Naive B cell (primary cell): Measurements from ENCODE around the gene CHMP1A. TPM values are rescaled to one million over a fixed set of nuclear protein-coding genes. Genes with fewer than 3 reads are reported as not detected.
A peak's percentile ranks its signal among the peaks of the same experiment; 100 is the strongest.
"Not testable (repeated sequence)": the region's sequence is repeated elsewhere in the genome, so short reads cannot be mapped to it uniquely, and the experiment has no call there.

Experiments used
- ATAC-seq, 2 donors: fragments of 150-1000 bp; cut with Tn5 transposase; 2 replicates each; pipeline ENCODE4 v1.10.0; 2021; ENCODE audit warnings: low read depth in 2 of 2, mild to moderate bottlenecking in 2 of 2, moderate library complexity in 2 of 2
- DNase-seq: peaks from one replicate; pipeline ENCODE4 v3.0.0; 2022
- H3K27ac Mint-ChIP-seq, 6 donors: one replicate each; pipeline ENCODE4 v1.8.0; 2020 to 2022; ENCODE audit warnings: mild to moderate bottlenecking in 6 of 6, mixed read lengths in 6 of 6, moderate library complexity in 5 of 6, inconsistent platforms in 2 of 6
- H3K27me3 Mint-ChIP-seq, 3 donors: one replicate each; pipeline ENCODE4 v1.8.0; 2021 to 2022; ENCODE audit warnings: mixed read lengths in 3 of 3, mild to moderate bottlenecking in 1 of 3
- H3K36me3 Mint-ChIP-seq, 2 donors: one replicate each; pipeline ENCODE4 v1.8.0; 2020 to 2022; ENCODE audit warnings: mixed read lengths in 2 of 2, inconsistent platforms in 1 of 2, mild to moderate bottlenecking in 1 of 2
- H3K4me1 Mint-ChIP-seq, 3 donors: one replicate each; pipeline ENCODE4 v1.8.0; 2020 to 2022; ENCODE audit warnings: mixed read lengths in 3 of 3, inconsistent platforms in 1 of 3, mild to moderate bottlenecking in 1 of 3, moderate library complexity in 1 of 3
- H3K4me3 Mint-ChIP-seq, 8 donors: one replicate each; pipeline ENCODE4 v1.8.0; 2020 to 2022; ENCODE audit warnings: mild to moderate bottlenecking in 8 of 8, mixed read lengths in 8 of 8, moderate library complexity in 8 of 8, inconsistent platforms in 2 of 8
- H3K9me3 Mint-ChIP-seq, 7 donors: one replicate each; pipeline ENCODE4 v1.8.0; 2020 to 2022; ENCODE audit warnings: mixed read lengths in 7 of 7, mild to moderate bottlenecking in 5 of 7, inconsistent platforms in 2 of 7, moderate library complexity in 1 of 7
- polyA plus RNA-seq, 6 donors: library from polyadenylated mRNA; unstranded; fragments of 300-500 nt; fragmentation: Illumina TruSeq; gene quantifications; one replicate each; pipeline ENCODE4 v1.2.3, GENCODE V29; 2021; ENCODE audit warnings: low read depth in 6 of 6

CHMP1A gene
- polyA plus RNA-seq, 6 donors from 2014 or later, result 63.0 to 91.4 (median 73.5) TPM

DNA sequence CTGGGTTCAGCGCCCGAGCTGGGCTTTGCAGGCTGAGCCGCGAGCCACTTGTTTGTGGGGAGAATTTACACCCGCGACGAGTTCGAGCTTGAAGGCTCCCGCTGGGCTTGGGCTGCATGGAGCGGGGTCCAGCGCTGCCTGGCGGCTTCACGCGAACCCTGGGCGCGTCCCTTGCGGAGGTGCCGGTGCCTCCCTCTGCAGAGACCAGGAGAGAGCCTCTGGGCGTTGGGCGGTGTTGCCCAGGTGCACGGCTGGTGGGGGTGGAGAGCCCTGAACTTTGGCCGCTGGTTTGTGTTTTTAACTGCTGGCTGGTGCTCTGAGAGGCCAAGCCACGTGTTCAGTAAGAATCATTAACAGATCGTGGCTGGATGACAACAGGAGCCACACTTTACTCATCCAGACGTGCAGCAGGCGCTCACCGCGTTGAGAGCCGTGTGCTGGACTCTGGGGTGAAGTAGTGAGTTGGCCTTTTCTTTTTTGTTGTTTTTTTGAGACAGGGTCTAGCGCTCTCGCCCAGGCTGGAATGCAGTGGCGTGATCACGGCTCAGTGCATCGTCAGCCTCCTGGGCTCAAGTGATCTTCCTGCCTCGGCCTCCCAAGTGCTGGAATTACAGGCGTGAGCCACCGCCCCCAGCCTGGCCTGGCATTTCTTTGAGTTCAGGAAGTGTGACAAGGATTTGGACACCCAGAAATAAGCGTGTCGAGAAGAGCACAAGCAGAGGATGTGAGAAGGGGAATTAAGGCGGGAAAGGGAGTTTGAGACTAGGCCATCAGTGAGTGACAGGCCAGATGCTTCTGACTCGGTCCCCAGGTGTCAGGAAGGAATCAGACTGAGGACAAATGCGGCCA, 29.8 kb upstream of the CHMP1A start:
- H3K36me3 Mint-ChIP-seq, result peaks cover 0 to 6% of the 10 kb centered on the region in 2 donors
- DNase-seq (no peak), ATAC-seq (peak; percentile 27 to 35)
- H3K4me3 Mint-ChIP-seq, result peak overlapping the region; percentile 84 to 97 (median 92)
- H3K9me3 Mint-ChIP-seq, result no peaks in the 10 kb centered on the region
- peaks cover 8 to 20% (median 19%) of the 10 kb centered on the region in 3 donors for H3K4me1 Mint-ChIP-seq
- no peaks in the 10 kb centered on the region for H3K27me3 Mint-ChIP-seq
- peak overlapping the region in 5 of 6 donors; percentile 32 to 92 (median 79) for H3K27ac Mint-ChIP-seq

DNA sequence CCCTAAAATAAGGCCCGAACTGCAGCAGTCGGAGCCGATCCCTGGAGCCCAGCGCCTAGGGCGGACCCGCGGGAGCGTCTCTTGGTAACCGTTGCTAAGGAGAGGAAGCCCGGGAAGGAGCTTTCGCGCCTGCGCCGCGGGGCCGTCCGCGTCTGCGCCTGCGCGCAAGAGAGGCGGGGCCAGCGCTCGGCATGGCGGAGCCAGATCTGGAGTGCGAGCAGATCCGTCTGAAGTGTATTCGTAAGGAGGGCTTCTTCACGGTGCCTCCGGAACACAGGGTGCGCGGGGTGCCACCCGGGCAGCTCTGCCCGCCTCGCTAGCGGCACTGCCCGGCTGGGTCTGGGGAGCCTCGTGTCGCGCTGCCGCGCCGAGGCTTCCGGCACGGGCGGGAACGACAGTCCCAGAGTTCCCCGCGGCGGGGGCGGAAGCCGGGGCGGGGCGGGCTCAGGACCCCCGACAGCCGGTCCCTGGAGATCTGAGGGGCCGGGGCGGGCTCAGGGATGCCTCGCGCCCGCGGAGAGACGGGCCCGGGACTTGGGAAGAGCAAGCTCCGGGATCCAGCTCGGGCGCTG, 29.1 kb upstream of the CHMP1A start, which contains the start of gene CDK10:
CDK10 (plus strand) TSS at position 170 of the 572 bp plus-strand sequence; CDS start at position 192, 22 bp downstream.
- Mint-ChIP-seq H3K9me3 (no peaks in the 10 kb centered on the region), H3K4me1 (peaks cover 8 to 20% (median 19%) of the 10 kb centered on the region in 3 donors), H3K27me3 (no peaks in the 10 kb centered on the region), H3K27ac (peak within 1 kb of the TSS; percentile 81 to 94 (median 92)), H3K4me3 (peak within 1 kb of the TSS; percentile 90 to 97 (median 92)), H3K36me3 (peaks cover 0 to 6% of the 10 kb centered on the region in 2 donors)
- DNase-seq, result peak; percentile 90
- peak; percentile 90 to 91 for ATAC-seq

DNA sequence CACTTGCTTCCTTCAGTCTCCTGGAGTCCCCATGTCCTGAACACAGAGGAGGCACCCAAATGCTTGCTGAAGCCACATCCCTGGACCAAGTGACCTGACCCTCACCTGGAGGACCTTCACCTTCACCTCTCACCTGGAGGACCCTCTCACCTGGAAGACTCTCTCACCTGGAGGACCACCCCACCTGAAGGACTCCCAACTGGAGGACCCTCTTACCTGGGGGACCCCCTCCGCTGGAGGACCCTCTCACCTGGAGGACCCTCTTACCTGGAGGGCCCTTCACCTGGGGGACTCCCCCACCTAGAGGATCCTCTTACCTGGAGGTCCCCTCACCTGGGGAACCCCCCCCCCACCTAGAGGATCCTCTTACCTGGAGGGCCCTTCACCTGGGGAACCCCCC, 28.4 kb upstream of the CHMP1A start:
- Mint-ChIP-seq H3K36me3 (peaks cover 0 to 6% of the 10 kb centered on the region in 2 donors), H3K4me3 (peak overlapping the region; percentile 30 to 96 (median 72)), H3K27me3 (no peaks in the 10 kb centered on the region), H3K4me1 (peaks cover 8 to 20% (median 19%) of the 10 kb centered on the region in 3 donors), H3K9me3 (no peaks in the 10 kb centered on the region), H3K27ac (peak overlapping the region in 3 of 6 donors; percentile 92 to 94 (median 92))
- DNase-seq (no peak), ATAC-seq (no peak)

DNA sequence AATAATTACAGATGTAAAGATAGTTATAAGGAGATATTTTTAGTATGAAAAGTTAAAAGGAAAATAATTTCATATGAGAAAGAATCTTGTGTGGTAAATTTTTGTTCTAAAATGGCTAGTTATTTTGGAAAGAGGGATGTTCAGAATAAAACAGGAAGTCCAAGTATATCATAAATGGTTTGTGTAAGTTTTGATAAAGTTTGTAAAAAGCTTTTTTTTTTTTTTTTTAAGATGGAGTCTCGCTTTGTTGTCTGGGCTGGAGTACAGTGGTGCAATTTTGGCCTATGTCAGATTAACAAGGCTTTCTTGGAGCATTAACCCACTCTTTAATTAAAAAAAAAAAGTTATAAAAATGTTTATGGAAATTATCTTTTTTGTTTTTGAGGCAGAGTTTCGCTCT, 20.8 kb upstream of the CHMP1A start:
- DNase-seq (no peak), ATAC-seq (no peak)
- H3K4me3 Mint-ChIP-seq, result no peak overlapping the region
- no peaks in the 10 kb centered on the region for H3K4me1 Mint-ChIP-seq
- H3K9me3 Mint-ChIP-seq, result peaks cover 0 to 8% (median 0%) of the 10 kb centered on the region in 7 donors
- H3K27ac Mint-ChIP-seq, result no peak overlapping the region
- no peaks in the 10 kb centered on the region for H3K27me3 Mint-ChIP-seq
- no peaks in the 10 kb centered on the region for H3K36me3 Mint-ChIP-seq

DNA sequence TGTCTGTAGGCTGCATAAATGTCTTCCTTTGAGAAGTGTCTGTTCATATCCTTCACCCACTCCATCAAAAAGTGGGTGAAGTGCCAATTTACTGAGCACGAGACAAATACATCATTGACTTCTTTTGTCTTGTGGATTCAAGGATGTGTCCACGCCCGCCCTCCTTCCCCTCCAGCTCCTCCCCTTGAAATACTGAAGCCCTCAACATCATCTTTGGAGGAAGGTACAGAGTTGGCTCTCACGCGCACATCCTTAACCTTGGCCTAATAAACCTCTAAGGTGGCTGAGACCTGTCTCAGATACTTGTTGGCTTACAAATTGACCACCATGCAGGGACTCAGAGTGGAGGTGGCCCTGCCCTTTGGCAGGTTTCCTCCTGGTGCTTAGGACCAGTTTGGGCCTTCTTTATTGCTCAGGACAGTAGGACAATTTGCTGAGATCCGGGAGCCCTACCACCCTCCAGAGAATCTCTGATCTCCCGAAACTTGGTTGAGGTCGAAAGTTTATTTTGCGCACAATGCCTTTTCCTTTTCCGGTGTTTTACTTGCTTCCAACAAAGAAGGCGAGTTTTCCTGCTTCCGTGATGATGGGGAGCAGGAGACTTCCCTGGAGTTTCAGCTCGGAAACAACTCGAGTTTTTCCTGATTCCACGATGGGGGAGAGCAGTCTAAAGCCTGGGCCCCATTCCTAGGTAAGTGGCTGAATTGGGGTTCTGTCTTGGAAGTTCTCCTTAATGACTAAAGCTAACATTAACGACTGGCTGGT, 14.9 kb upstream of the CHMP1A start:
- H3K27me3 Mint-ChIP-seq, result no peaks in the 10 kb centered on the region
- H3K9me3 Mint-ChIP-seq, result peaks cover 0 to 2% (median 0%) of the 10 kb centered on the region in 7 donors
- H3K4me1 Mint-ChIP-seq, result peaks cover 0 to 5% (median 0%) of the 10 kb centered on the region in 3 donors
- no peak for ATAC-seq
- H3K36me3 Mint-ChIP-seq, result no peaks in the 10 kb centered on the region
- H3K4me3 Mint-ChIP-seq, result no peak overlapping the region
- no peak overlapping the region for H3K27ac Mint-ChIP-seq
- no peak for DNase-seq

DNA sequence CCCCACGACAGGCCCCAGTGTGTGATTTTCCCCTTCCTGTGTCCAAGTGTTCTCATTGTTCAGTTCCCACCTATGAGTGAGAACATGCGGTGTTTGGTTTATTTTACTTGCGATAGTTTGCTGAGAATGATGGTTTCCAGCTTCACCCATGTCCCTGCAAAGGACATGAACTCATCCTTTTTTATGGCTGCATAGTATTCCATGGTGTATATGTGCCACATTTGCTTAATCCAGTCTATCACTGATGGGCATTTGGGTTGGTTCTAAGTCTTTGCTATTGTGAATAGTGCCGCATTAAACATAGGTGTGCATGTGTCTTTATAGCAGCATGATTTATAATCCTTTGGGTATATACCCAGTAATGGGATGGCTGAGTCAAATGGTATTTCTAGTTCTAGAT, 14.1 kb upstream of the CHMP1A start:
- H3K4me3 Mint-ChIP-seq, H3K9me3 Mint-ChIP-seq, DNase-seq, H3K4me1 Mint-ChIP-seq, H3K27me3 Mint-ChIP-seq, ATAC-seq, H3K27ac Mint-ChIP-seq, H3K36me3 Mint-ChIP-seq: not testable (repeated sequence)

DNA sequence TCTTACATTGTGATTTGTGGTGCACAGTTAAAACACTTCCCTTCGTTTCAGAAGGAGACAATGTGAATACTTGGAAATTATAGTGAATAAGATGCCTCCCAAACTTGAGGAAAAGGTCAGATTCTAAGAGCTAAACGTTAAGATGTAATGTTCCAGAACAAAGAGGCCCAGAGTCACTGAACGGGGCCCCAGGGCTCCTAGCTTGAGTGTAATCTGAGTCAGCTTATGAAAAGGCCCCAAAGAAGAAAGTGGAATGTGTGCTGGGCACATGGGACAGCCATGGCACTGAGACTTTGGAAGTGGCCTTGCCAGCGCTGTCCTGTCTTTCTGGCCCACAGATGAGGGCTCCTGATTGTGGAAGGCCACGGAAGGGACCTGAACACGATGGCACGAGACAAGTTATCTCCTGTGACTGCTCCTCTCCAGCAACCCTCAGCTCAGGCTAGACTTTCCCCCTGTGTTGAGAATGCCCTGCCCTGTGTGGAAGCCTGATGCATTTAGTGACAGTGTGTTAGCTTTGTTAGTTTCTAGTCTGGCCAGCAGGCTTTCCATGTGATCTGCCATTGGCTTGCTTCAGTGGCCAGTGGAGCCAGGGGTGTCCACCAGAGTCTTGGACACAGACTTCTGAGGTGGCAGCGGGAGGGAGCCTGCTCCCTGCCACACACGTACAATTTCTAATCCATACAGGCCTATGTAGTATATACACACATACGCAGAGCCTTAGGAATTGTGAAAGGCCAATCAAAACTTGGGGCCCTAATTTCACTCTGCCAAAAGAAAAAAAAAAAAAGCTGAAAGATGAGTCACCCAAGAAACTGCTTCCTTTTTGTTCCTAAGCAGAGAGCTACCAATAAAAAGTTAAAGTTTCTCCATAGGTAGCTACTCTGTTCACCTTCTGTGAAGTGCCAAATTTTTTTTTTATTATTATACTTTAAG, 13.3 kb upstream of the CHMP1A start:
- H3K27ac Mint-ChIP-seq, result peak overlapping the region in 1 of 6 donors; percentile 49
- ATAC-seq (no peak), DNase-seq (no peak)
- peaks cover 0 to 5% (median 0%) of the 10 kb centered on the region in 3 donors for H3K4me1 Mint-ChIP-seq
- no peak overlapping the region for H3K4me3 Mint-ChIP-seq
- H3K9me3 Mint-ChIP-seq, result peaks cover 0 to 4% (median 0%) of the 10 kb centered on the region in 7 donors
- H3K27me3 Mint-ChIP-seq, result no peaks in the 10 kb centered on the region
- H3K36me3 Mint-ChIP-seq, result no peaks in the 10 kb centered on the region

DNA sequence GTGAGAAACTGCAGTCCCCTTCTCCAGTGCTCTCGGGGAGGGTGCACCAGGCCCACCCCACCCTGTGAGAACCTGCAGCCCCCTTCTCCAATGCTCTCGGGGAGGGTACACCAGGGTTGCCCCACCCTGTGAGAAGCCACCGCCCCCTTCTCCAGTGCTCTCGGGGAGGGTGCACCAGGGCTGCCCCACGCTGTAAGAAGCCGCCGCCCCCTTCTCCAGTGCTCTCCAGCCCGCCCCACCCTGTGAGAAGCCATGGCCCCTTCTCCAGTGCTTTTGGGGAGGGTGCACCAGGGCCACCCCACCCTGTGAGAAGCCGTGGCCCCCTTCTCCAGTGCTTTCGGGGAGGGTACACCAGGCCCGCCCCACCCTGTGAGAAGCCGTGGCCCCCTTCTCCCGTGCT, 12.2 kb upstream of the CHMP1A start:
- no peaks in the 10 kb centered on the region for H3K36me3 Mint-ChIP-seq
- ATAC-seq (no peak), DNase-seq (no peak)
- no peak overlapping the region for H3K4me3 Mint-ChIP-seq
- H3K4me1 Mint-ChIP-seq, result peaks cover 0 to 5% (median 0%) of the 10 kb centered on the region in 3 donors
- H3K9me3 Mint-ChIP-seq, result peaks cover 0 to 4% (median 0%) of the 10 kb centered on the region in 7 donors
- H3K27ac Mint-ChIP-seq, result no peak overlapping the region
- H3K27me3 Mint-ChIP-seq, result no peaks in the 10 kb centered on the region

DNA sequence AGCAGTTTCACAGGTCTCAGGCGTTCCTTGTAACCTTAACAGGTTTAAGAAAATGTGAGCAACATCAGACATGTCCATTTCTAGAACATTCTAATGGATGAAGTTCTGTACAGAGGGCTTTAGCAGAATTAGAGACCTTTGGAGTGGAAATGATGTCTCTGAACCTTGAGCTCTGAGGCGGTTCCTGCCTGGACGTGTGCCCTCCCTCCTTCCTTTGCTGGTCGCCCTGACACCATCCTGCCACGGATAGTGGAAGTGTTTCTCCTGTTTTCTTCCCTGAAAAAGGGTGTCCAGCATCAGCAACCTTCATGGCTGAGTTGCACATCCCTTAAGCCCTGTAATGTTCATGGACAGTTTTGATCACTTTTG, 11.3 kb upstream of the CHMP1A start:
- H3K4me3 Mint-ChIP-seq, result no peak overlapping the region
- no peaks in the 10 kb centered on the region for H3K27me3 Mint-ChIP-seq
- H3K36me3 Mint-ChIP-seq, result no peaks in the 10 kb centered on the region
- ATAC-seq (no peak), DNase-seq (no peak)
- H3K27ac Mint-ChIP-seq, result peak overlapping the region in 2 of 6 donors; percentile 65 to 68
- H3K4me1 Mint-ChIP-seq, result peaks cover 0 to 5% (median 0%) of the 10 kb centered on the region in 3 donors
- peaks cover 0 to 4% (median 0%) of the 10 kb centered on the region in 7 donors for H3K9me3 Mint-ChIP-seq

DNA sequence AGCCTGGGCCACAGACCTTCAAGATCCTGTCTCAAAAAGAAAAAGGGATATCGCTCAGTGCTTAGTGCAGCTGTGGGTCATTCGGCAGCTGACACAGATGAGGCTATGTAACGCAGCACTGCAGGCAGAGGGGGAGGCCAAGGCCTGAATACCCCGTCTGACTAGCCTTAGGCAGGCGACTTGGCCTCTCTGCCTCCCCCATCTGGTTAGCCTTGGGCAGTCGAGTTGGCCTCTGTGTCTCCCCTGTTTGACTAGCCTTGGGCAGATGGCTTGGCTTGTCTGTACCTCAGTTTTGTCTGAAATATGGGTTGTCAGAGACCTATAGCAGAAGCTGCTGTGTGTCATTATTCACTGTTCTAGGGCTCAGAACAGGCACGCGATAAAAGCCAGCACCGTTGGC, 10.1 kb upstream of the CHMP1A start:
- no peak for DNase-seq
- H3K36me3 Mint-ChIP-seq, result no peaks in the 10 kb centered on the region
- ATAC-seq, result no peak
- peaks cover 0 to 4% (median 0%) of the 10 kb centered on the region in 7 donors for H3K9me3 Mint-ChIP-seq
- H3K27ac Mint-ChIP-seq, result no peak overlapping the region
- H3K4me3 Mint-ChIP-seq, result no peak overlapping the region
- peaks cover 0 to 5% (median 0%) of the 10 kb centered on the region in 3 donors for H3K4me1 Mint-ChIP-seq
- H3K27me3 Mint-ChIP-seq, result no peaks in the 10 kb centered on the region

DNA sequence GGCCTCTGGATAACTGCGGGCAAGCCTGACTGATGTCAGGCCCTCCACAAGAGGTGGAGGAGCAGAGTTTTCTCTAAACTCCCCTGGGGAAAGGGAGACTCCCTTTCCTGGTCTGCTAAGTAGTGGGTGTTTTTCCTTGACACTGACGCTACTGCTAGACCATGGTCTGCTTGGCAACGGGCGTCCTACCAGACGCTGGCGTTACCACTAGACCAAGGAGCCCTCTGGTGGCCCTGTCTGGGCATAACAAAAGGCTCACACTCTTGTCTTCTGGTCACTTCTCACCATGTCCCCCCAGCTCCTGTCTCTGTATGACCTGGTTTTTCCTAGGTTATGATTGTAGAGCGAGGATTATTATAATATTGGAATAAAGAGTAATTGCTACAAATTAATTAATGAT, 9.5 kb upstream of the CHMP1A start:
- not testable (repeated sequence) for H3K27me3 Mint-ChIP-seq, H3K36me3 Mint-ChIP-seq, H3K4me1 Mint-ChIP-seq, DNase-seq, H3K4me3 Mint-ChIP-seq, ATAC-seq, H3K9me3 Mint-ChIP-seq, H3K27ac Mint-ChIP-seq

DNA sequence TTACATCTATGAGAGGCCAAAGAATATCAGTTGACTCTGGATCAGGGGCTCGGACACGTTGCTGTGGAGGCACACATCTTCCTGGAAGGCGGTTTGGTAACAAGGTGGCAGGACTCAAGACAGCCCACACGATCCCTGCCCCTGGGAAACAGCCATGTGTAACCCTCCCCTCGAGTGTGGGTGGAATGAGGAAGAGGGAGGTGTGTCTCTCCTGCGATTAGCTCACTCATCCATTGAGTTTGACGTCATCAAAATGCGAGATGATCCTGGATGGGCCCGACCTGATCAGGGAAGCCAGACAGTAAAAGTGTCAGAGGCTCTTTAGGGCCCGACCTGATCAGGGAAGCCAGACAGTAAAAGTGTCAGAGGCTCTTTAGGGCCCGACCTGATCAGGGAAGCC, 6.7 kb upstream of the CHMP1A start:
- not testable (repeated sequence) for H3K4me3 Mint-ChIP-seq, H3K27ac Mint-ChIP-seq, H3K27me3 Mint-ChIP-seq, H3K9me3 Mint-ChIP-seq, ATAC-seq, H3K36me3 Mint-ChIP-seq, DNase-seq, H3K4me1 Mint-ChIP-seq
